Transverse colon (tissue), 3 donors: ENCODE measurements around the gene HS3ST1.

Experiments used
- CTCF ChIP-seq, 5 experiments: fragments of 200-600 bp in 3 of 5; fragments of 450-650 bp in 2 of 5; sonication (generic) in 3 of 5; IDR thresholded peaks; 1 replicate in 2 of 5; 2 replicates in 3 of 5; pipeline ENCODE4 v1.5.1; 2016 to 2017; ENCODE audit warnings: antibody characterized with exemption in 5 of 5, inconsistent platforms in 3 of 5, mild to moderate bottlenecking in 2 of 5, moderate library complexity in 1 of 5
- POLR2A ChIP-seq: fragments of 450-650 bp; IDR thresholded peaks from one replicate; pipeline ENCODE4 v1.6.1; 2016; ENCODE audit warnings: antibody characterized with exemption, mild to moderate bottlenecking, moderate library complexity

GRCh38 chr4:11343536-11343935 is 85.2 kb downstream of the HS3ST1 start:
- TF ChIP-seq CTCF (IDR thresholded peaks at IDR 0.05) (no peak), POLR2A (no peak)
